Mucosa of gallbladder (tissue), 1 donor: ENCODE measurements around the gene DPF1. TPM values are rescaled to one million over a fixed set of nuclear protein-coding genes. Genes with fewer than 3 reads are reported as not detected.

Experiments
- DNase-seq: peaks from one replicate; pipeline ENCODE4 v3.0.0-alpha.2; 2020; ENCODE audit warnings: low spot score
- total RNA-seq: library from RNA; stranded (reverse); gene quantifications from one replicate; pipeline ENCODE4 v1.2.1, GENCODE V29; 2021
- donor health status: DM: no; HTN: no; CAD: no.

DPF1 gene
- total RNA-seq, 1 donor from 2014 or later: 0.12 TPM

DNA sequence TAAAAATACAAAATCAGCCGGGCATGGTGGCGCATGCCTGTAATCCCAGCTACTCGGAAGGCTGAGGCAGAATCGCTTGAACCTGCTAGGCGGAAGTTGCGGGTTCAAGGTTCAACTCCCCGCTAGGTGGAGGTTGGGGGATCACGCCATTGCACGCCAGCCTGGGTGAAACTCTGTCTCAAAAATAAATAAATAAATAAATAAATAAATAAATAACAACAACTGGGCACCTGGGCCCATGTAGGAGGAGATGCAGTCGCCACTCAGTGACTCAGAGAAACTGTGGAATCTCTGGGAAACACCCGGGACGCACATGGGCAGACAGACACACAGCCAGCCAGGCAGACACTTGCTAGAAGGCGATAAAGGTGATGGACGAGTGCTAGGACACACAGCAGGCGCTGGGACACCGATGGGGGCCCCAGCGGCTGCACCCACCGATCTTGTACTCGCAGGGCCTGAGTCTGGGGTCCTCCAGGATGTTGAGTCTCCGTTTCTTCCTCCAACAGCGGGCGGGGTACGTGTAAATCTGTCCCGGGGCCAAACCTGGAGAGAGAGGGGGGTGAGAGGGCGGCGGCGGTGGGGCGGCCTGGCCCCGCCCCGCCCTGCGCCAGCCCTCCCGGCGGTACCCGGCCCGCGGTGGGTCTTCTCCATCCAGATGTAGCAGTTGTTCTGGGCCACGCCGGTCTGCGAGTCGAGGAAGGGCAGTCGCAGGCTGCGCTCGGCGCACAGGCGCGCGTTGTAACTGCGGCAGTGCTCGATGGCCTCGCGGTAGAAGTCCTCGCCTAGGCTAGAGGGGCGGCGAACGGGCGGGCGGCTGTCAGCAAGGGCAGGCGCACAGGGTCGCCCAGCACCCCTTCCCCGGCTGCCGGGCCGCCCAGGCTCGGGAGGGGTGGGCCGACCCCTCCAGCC lies 1.8 kb downstream of the DPF1 start:
- DNase-seq: no peak

DNA sequence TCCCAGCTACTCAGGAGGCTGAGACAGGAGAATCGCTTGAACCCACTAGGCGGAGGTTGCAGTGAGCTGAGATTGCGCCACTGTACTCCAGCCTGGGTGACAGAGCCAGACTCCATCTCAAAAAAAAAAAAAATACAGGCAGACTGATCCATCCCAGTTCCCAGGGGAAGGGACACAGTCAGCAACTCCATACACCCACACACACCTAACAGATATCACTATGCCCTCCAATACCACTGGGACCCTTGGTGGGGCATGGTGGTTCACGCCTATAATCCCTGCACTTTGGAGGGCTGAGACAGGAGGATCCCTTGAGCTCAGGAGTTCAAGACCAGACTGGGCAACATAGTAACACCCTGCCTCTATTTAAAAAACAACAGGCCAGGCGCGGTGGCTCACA lies 2.6 kb downstream of the DPF1 start:
- no peak for DNase-seq

- no peak for DNase-seq
Measured at GRCh38 chr19:38219221-38219620, 4.8 kb downstream of the DPF1 start.

DNA sequence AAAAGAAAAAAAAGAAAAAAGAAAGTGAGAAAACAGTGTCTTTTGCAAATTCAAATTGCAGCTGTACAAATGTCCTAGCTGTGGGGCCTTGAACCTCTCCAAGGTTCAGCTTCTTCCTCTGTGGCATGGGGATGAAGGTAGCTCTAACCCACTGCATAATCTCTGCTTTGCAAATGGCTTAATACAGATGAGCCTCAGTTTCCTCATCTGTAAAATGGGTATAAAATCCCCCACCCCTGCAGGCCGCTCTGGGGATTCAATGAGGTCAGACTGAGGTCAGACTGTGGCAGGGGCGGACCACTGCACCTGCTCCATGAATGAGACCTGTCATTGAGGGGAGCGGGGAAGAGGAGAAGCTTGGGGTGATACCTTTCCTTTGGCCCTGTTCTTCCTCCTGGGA lies 5.8 kb downstream of the DPF1 start:
- no peak for DNase-seq

DNA sequence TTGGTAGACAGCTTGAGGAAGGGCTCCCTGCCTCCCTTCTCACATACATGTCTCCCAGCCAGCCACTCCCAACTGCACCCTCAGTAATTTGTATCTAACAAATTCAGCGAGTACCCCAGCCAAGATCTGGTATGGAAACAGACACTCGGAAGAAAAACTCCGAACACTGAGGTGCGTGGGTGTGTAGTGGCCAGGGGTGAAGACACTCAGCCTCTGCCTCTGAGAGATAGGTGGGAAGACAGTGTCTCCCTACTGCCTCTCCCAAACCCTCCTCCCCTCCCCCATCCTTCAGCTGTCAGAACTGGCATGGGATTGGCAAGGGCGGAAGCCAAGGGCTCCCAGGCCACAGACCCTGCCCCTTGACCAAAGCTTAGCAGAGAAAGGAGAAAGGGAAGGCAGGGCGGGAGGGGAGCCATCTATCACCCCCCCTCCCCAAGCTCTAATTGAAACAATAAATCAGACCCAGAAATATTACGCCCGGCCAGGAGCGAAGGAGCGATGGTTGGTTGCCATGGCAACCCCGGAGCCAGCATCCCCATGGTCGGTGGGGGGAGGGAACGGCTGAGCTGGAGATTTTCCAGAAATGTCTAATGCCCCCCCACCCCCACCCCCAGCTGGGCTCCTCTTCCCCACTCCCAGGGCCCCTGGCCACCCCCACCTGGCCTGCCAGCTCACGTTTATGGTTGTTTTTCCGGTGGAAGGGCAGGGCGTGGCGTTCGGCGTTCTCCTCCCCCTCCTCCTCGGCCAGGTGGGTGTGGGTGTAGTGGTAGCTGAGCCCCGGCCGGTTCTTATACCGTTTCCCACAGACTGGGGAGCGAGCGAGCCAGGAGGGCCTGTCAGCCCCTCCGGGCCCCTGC lies 7.0 kb downstream of the DPF1 start:
- DNase-seq: no peak

GRCh38 chr19:38213911-38214625 lies 10.0 kb downstream of the DPF1 start:
- DNase-seq: no peak

- DNase-seq: no peak
Measured at GRCh38 chr19:38213469-38213868, 10.6 kb downstream of the DPF1 start.

DNA sequence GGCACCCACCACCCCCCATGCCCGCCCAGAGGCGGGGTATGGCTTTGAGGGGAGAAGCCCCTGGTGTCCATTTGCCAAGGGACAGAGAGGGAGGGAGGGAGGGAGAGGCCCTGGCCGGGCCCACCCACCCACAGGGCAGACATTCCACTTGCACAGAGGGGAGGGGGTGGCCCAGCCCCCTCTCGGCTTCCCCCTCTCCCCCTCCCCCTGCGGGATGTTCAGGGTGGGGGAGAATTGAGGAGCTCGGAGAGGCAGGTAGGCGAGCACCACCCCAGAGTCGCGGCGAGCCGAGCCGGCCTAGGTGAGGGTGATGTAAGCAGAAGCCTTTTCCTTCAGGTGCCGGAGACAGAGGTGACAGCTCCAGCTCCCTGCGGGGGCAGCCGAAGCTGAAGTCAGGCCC lies 12.3 kb downstream of the DPF1 start:
- DNase-seq: no peak

GRCh38 chr19:38211151-38211591 lies 12.9 kb downstream of the DPF1 start:
- no peak for DNase-seq

DNA sequence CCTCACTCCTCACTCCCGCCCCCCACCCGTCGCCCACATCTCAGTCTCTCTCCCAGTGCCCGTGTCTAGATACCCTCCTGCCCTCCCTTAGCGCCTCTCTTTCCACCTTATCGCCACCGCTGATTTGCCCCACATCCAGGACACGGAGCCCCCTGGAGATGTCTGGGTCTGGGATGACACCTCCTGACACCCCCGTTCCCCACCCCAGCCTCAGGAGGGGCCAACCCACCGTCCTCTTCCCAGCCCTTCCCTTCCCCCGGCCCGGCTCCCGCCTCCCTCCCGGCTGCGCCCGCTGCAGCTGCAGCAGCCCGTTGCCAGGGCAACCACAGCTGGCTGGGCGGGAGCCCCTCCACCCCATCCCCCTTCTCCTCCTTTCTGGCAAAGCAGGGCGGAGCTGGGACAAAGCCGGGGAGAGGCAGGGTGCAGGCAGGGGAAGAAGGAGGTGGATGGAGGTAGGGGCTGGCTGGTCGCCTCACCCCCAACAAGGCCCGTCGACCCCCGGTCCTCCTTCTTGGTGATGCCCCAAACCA lies 13.5 kb downstream of the DPF1 start:
- peak; percentile 27 for DNase-seq

- peak; percentile 56 for DNase-seq
Measured at GRCh38 chr19:38209671-38210457, 14.2 kb downstream of the DPF1 start.

DNA sequence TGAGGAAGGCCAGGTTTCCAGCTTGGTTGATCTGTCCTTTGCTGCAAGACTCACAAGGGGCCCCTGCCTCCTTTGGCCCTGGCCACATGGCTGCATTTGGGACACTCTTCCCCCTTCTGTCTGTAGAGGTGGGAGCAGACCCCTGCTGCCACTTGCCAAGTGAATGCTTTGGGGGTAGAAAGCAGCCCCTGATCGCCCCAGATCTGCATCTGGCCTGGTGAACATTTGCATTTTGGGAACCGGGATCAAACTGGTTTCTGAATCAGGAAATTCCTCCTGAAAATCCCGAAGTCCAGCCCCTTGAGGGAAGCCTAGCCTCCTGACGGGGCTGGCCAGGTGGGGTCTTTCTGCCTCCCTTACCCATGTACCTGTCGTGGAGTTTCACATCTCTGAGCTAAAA lies 14.9 kb downstream of the DPF1 start:
- no peak for DNase-seq

DNA sequence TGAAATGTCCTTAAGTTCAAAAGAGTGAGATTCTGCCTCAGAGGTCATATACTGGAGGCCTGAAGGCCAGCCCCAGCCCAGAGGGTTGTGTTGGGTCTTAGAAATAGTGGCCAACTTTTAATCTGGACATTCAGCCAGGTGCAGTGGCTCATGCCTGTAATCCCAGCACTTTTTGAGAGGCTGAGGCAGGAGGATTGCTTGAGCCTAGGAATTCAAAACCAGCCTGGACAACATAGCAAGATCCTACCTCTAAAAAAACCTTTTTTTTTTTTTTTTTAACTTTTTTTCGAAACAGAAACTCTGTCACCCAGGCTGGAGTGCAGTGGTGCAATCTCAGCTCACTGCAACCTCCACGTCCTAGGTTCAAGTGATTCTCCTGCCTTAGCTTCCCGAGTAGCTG lies 15.5 kb downstream of the DPF1 start:
- DNase-seq: no peak

DNA sequence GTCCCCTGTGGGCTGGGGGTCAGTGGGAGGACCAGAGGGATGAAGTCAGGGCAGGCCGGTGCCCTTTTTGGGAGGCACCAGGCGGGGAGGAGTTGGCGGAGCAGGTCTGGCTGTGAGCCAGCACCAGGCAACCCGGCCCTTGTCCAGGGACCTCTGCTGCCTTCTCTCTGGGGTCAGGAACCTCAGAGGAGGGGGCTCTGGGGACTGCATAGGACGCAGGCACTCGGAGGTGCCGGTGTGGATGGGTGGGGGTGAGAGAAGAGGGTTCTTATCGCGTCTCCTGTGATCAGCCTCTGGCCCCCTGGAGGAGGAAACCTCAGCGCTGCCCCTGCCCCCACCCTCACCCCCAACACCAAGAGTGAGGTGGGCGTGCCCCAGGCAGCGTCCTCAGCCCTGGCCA lies 16.5 kb downstream of the DPF1 start:
- no peak for DNase-seq

DNA sequence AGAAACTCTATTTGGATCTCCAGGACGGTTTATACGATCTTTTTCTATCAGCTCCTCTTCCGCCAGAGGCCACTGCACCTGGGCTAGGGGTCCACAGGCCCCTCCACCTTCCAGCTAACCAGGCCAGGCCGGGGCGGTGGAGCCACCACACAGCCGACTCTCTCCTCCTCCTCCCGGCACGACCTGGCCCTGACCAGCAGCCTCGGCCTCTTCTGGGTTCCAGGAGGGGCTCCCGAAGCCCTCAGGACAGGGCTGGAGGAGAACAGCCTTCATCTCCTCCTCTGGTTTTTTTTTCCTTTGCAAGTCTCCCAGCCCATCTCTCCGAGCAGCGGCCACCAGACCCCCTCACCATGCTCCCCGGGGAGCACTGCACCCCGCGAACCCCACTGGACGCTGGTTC lies 17.1 kb downstream of the DPF1 start:
- no peak for DNase-seq

- DNase-seq: no peak
Measured at GRCh38 chr19:38206006-38206745, 17.8 kb downstream of the DPF1 start.

DNA sequence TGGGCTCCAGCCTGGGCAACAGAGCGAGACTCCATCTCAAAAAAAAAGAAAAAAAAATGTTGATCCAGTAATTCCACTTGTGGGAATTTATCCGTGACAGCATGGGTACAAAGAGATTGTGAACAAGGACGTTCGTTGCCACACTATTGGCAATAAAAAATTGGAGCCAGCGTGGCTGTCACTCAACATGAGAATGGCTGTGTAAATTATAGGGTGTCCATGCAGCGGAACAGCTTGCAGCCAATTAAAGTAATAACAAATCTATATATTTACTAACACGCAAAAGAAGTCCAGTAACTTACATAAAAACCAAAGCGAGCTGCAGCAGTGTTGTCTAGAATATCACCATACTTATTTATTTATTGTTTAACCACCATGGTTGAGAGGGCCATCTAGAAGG lies 19.3 kb downstream of the DPF1 start:
- no peak for DNase-seq

DNA sequence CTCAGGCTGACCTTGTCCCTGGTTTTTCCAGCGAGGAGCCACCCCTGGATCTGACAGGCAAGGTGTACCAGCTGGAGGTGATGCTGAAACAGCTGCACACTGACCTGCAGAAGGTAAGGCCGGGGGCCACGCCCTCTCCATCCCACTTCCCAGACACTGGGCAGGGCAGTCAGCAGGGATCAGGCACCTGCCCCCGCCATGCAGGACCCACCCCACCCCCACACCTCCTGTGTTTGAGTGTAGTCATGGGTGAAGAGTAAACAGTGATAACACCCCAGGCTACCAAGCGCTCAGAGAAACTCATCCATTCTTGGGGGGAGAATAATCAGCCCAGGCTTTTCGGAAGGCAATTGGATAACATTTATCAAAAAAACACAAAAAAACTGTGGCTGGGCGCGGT lies 19.9 kb downstream of the DPF1 start:
- DNase-seq: no peak

- DNase-seq: no peak
Measured at GRCh38 chr19:38203197-38203596, 20.8 kb downstream of the DPF1 start.

- no peak for DNase-seq
Measured at GRCh38 chr19:38202504-38202903, 21.5 kb downstream of the DPF1 start.
